B cell (primary cell): ENCODE measurements around the gene ABHD16A. TPM values are rescaled to one million over a fixed set of nuclear protein-coding genes. Genes with fewer than 3 reads are reported as not detected.

Experiments
- ATAC-seq: fragments of 200-7000 bp; cut with Tn5 transposase; one replicate; pipeline ENCODE4 v1.10.0; 2021; ENCODE audit warnings: low read depth, mild to moderate bottlenecking, moderate number of reproducible peaks, moderate library complexity
- CTCF ChIA-PET: fragments of 350-600 bp; sonication (Branson Sonifier 250); formaldehyde crosslinking; loops from one replicate; lab custom pipeline; 2021; ENCODE audit warnings: antibody characterized with exemption, inconsistent platforms; lab: Charles Lee
- POLR2A ChIA-PET: fragments of 350-600 bp; sonication (Branson Sonifier 250); formaldehyde crosslinking; loops from one replicate; lab custom pipeline; 2021; ENCODE audit warnings: antibody characterized with exemption; lab: Charles Lee
- DNase-seq: peaks from one replicate; pipeline ENCODE4 v3.0.0; 2013
- H2AFZ ChIP-seq: 2 replicates; pipeline ENCODE4 v1.6.1; 2012; ENCODE audit warnings: mild to moderate bottlenecking, low read depth, low read length; ENCODE audit not compliant: insufficient read depth, poor library complexity, severe bottlenecking
- H3K27ac ChIP-seq, 2 donors: 1 replicate in 1 of 2; 2 replicates in 1 of 2; pipeline ENCODE4 v1.5.1; 2012 to 2013; ENCODE audit warnings: low read length in 2 of 2, mild to moderate bottlenecking in 2 of 2, moderate library complexity in 1 of 2
- H3K27me3 ChIP-seq, 4 experiments: fragments of 200-600 bp in 1 of 4; sonication (generic) in 1 of 4; replicated peaks in 1 of 4; 1 replicate in 2 of 4; 2 replicates in 2 of 4; pipeline versions ENCODE4 v1.6.1 to v1.7.0; 2013 to 2016; ENCODE audit warnings: low read length in 3 of 4, mild to moderate bottlenecking in 2 of 4, mixed read lengths in 1 of 4, moderate library complexity in 1 of 4; ENCODE audit not compliant: insufficient read depth in 4 of 4, control insufficient read depth in 3 of 4; ENCODE audit errors: control extremely low read depth in 1 of 4
- H3K36me3 ChIP-seq, 2 experiments: replicated peaks in 1 of 2; 1 replicate in 1 of 2; 2 replicates in 1 of 2; pipeline versions ENCODE4 v1.6.1 to v1.7.1; 2013; ENCODE audit warnings: low read length in 1 of 2; ENCODE audit not compliant: insufficient read depth in 2 of 2, control insufficient read depth in 1 of 2; ENCODE audit errors: control extremely low read depth in 1 of 2, extremely low read depth in 1 of 2
- H3K4me1 ChIP-seq, 2 donors: fragments of 200-600 bp in 1 of 2; sonication (generic) in 1 of 2; 1 replicate in 1 of 2; 2 replicates in 1 of 2; pipeline versions ENCODE4 v1.5.1 to v1.6.1; 2013 to 2017; ENCODE audit warnings: low read length in 2 of 2; ENCODE audit not compliant: control insufficient read depth in 2 of 2, insufficient read depth in 2 of 2
- H3K4me2 ChIP-seq: replicated peaks from 2 replicates; pipeline ENCODE3; 2012; ENCODE audit warnings: mild to moderate bottlenecking, low read depth, low read length; ENCODE audit not compliant: poor library complexity, severe bottlenecking
- H3K4me3 ChIP-seq, 5 experiments: fragments of 200-600 bp in 1 of 5; sonication (generic) in 1 of 5; 1 replicate in 3 of 5; 2 replicates in 2 of 5; pipeline versions ENCODE4 v1.5.1 to v1.7.0; 2011 to 2016; ENCODE audit warnings: low read length in 4 of 5, mild to moderate bottlenecking in 4 of 5, low read depth in 2 of 5, control low read depth in 1 of 5, moderate library complexity in 1 of 5; ENCODE audit not compliant: insufficient read depth in 1 of 5; ENCODE audit errors: control extremely low read depth in 1 of 5, extremely low read depth in 1 of 5
- H3K79me2 ChIP-seq: fragments of 200-600 bp; sonication (generic); one replicate; pipeline ENCODE4 v1.6.0; 2016; ENCODE audit warnings: low read length; ENCODE audit not compliant: control insufficient read depth, insufficient read depth
- H3K9ac ChIP-seq: fragments of 200-600 bp; sonication (generic); 2 replicates; pipeline ENCODE4 v1.6.1; 2017; ENCODE audit warnings: mild to moderate bottlenecking, low read length, moderate library complexity
- H3K9me3 ChIP-seq, 3 donors: one replicate each; pipeline versions ENCODE4 v1.6.1 to v1.7.1; 2013; ENCODE audit warnings: low read length in 2 of 3; ENCODE audit not compliant: control insufficient read depth in 2 of 3, insufficient read depth in 1 of 3; ENCODE audit errors: control extremely low read depth in 1 of 3
- H4K20me1 ChIP-seq: 2 replicates; pipeline ENCODE4 v1.6.0; 2012; ENCODE audit warnings: mild to moderate bottlenecking, low read length; ENCODE audit not compliant: insufficient read depth, control insufficient read depth, poor library complexity, severe bottlenecking
- H3K27ac Mint-ChIP-seq: one replicate; pipeline ENCODE4 v1.8.0; 2021; ENCODE audit warnings: mixed read lengths
- H3K27me3 Mint-ChIP-seq: one replicate; pipeline ENCODE4 v1.8.0; 2021; ENCODE audit warnings: mixed read lengths
- H3K4me1 Mint-ChIP-seq: one replicate; pipeline ENCODE4 v1.8.0; 2021; ENCODE audit warnings: mixed read lengths
- H3K4me3 Mint-ChIP-seq: one replicate; pipeline ENCODE4 v1.8.0; 2021; ENCODE audit warnings: mixed read lengths
- H3K9me3 Mint-ChIP-seq: one replicate; pipeline ENCODE4 v1.8.0; 2022; ENCODE audit warnings: mixed read lengths; ENCODE audit not compliant: insufficient read depth
- EZH2 ChIP-seq: IDR thresholded peaks from 2 replicates; pipeline ENCODE4 v1.6.1; 2012; ENCODE audit warnings: borderline replicate concordance, low read depth, mild to moderate bottlenecking, moderate library complexity, low read length; ENCODE audit not compliant: insufficient read depth, poor library complexity, severe bottlenecking
- WGBS: methylation state at CpG from one replicate; pipeline ENCODE4 v1.1.5; 2013; ENCODE audit warnings: missing lambda C conversion rate; ENCODE audit not compliant: insufficient coverage; 5-methylcytosine and 5-hydroxymethylcytosine counted together
- intact Hi-C: fragments of 100-400 bp; cut with micrococcal nuclease; formaldehyde crosslinking; loops from one replicate; pipeline ENCODE4 v1.10.0; 2022
- polyA plus RNA-seq: library from polyadenylated mRNA; depleted of rRNA; stranded (reverse); fragments of >200 nt; gene quantifications from 2 replicates; pipeline ENCODE4 v1.2.3, GENCODE V29; 2012
- total RNA-seq, 2 donors: library from RNA; stranded (reverse); fragments of 120-200 nt in 1 of 2; gene quantifications; 1 replicate in 1 of 2; 2 replicates in 1 of 2; pipeline versions ENCODE4 v1.2.3 to v1.2.4, GENCODE V29; 2013 to 2022
- TF ChIP-seq, protein P1 (sequence below): fragments of 200-600 bp; IDR thresholded peaks from one replicate; pipeline ENCODE4 v1.8.0; 2022; ENCODE audit warnings: antibody characterized with exemption, mild to moderate bottlenecking

Gene ABHD16A
- total and polyA plus RNA-seq, 2 donors (not counting 1 experiment from before 2014, with no cell fraction given): 78.3 to 97.5 TPM

DNA sequence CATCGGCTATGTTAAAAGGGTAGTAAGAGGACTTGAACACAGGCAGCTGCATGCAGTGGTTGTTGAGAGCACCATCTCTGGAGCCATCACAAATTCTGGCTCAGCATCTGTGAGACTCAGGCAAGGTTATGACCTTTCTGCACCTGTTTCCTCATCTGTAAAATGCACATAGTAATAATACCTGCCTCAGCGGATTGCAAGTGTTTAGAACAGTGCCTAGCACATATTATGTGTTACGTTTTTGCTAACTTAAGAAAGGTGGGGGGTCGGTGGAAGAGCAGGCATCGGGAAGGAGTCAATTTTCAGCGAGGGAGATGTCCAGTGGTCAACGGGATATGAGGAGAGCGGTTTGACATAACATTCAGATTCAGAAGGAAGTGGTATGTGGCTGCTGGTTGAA, 25.2 kb downstream of the ABHD16A start:
- H4K20me1 ChIP-seq: no peaks in the 10 kb centered on the region
- no peaks in the 10 kb centered on the region for H3K9me3 ChIP-seq
- ChIA-PET POLR2A (interaction anchor here (0.6 kb wide), 1 partner anchor 109 kb away, joined by 5 read pairs; no protein-coding TSS in a partner anchor), CTCF (interaction anchor here (0.5 to 3.3 kb wide), 6 partner anchors 50 to 211 kb away, joined by 3 to 15 read pairs (median 5); no protein-coding TSS in a partner anchor)
- Mint-ChIP-seq H3K4me1 (peaks cover 42% of the 10 kb centered on the region), H3K27me3 (no peaks in the 10 kb centered on the region), H3K9me3 (no peaks in the 10 kb centered on the region), H3K27ac (no peak overlapping the region), H3K4me3 (no peak overlapping the region)
- H3K27ac ChIP-seq: no peak overlapping the region
- DNase-seq (no peak), ATAC-seq (no peak)
- H3K4me2 ChIP-seq: no peak overlapping the region
- no peak overlapping the region for H3K4me3 ChIP-seq
- H3K79me2 ChIP-seq: no peaks in the 10 kb centered on the region
- H2AFZ ChIP-seq: no peak overlapping the region
- TF ChIP-seq, protein P1, sequence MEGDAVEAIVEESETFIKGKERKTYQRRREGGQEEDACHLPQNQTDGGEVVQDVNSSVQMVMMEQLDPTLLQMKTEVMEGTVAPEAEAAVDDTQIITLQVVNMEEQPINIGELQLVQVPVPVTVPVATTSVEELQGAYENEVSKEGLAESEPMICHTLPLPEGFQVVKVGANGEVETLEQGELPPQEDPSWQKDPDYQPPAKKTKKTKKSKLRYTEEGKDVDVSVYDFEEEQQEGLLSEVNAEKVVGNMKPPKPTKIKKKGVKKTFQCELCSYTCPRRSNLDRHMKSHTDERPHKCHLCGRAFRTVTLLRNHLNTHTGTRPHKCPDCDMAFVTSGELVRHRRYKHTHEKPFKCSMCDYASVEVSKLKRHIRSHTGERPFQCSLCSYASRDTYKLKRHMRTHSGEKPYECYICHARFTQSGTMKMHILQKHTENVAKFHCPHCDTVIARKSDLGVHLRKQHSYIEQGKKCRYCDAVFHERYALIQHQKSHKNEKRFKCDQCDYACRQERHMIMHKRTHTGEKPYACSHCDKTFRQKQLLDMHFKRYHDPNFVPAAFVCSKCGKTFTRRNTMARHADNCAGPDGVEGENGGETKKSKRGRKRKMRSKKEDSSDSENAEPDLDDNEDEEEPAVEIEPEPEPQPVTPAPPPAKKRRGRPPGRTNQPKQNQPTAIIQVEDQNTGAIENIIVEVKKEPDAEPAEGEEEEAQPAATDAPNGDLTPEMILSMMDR: no peak
- TF ChIP-seq EZH2: no peak
- no peaks in the 10 kb centered on the region for H3K27me3 ChIP-seq
- 74% methylated on average over 7 of the region's 8 CpGs for WGBS
- peaks cover 0 to 2% of the 10 kb centered on the region in 2 experiments for H3K36me3 ChIP-seq
- H3K4me1 ChIP-seq: peaks cover 16 to 36% of the 10 kb centered on the region in 2 donors
- H3K9ac ChIP-seq: no peak overlapping the region
- intact Hi-C loops: no loop called here

DNA sequence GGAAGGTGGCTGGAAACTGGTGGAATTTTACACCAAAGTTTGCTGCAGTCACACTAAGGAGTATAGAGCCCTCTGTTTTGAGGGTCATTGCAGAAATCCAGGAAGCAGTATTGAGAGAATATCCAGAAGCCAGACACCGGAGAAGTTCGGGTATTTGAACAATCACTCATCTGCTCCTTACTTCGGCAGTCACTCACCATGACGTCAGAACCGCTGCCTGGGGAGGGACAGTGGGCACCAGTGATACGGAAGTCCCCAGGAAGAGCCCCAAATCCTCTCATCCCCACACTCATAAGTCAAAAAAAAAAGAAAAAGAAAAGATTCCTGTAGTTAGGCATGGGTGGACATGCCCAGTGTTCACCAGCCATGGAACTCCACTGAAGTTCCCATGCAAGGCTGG, 26.2 kb downstream of the ABHD16A start:
- ATAC-seq (no peak), DNase-seq (no peak)
- CTCF ChIA-PET: interaction anchor here (1.6 to 3.3 kb wide), 2 partner anchors 126 to 187 kb away, joined by 7 to 11 read pairs; no protein-coding TSS in a partner anchor
- no peaks in the 10 kb centered on the region for H4K20me1 ChIP-seq
- H3K4me3 ChIP-seq: no peak overlapping the region
- H3K9ac ChIP-seq: no peak overlapping the region
- WGBS: 92% methylated on average over 2 of the region's 6 CpGs
- no peaks in the 10 kb centered on the region for H3K9me3 ChIP-seq
- intact Hi-C loops: no loop called here
- TF ChIP-seq, protein P1: no peak
- TF ChIP-seq EZH2: no peak
- no peak overlapping the region for H2AFZ ChIP-seq
- no peaks in the 10 kb centered on the region for H3K79me2 ChIP-seq
- H3K4me1 Mint-ChIP-seq: peaks cover 39% of the 10 kb centered on the region
- H3K4me2 ChIP-seq: no peak overlapping the region
- H3K27ac ChIP-seq: no peak overlapping the region
- POLR2A ChIA-PET: no interaction called here
- no peaks in the 10 kb centered on the region for H3K27me3 ChIP-seq
- peaks cover 15 to 29% of the 10 kb centered on the region in 2 donors for H3K4me1 ChIP-seq
- H3K4me3 Mint-ChIP-seq: no peak overlapping the region
- no peaks in the 10 kb centered on the region for H3K27me3 Mint-ChIP-seq
- no peak overlapping the region for H3K27ac Mint-ChIP-seq
- peaks cover 5 to 7% of the 10 kb centered on the region in 2 experiments for H3K36me3 ChIP-seq
- H3K9me3 Mint-ChIP-seq: no peaks in the 10 kb centered on the region
